ENCODE data around the gene SOX13.
"Not testable (repeated sequence)": the region's sequence is repeated elsewhere in the genome, so short reads cannot be mapped to it uniquely, and the experiment has no call there.

Gene SOX13

GRCh38 chr1:204087181-204087892 lies 14.4 kb downstream of the SOX13 start:
- Histone ChIP-seq H3K9me3 (no peaks in the 10 kb centered on the region), H3K4me1 (peaks cover 15% of the 10 kb centered on the region), H3K27me3 (ENCODE audit: low read depth) (no peaks in the 10 kb centered on the region), H3K4me3 (no peak overlapping the region), H3K36me3 (replicated peaks) (no peaks in the 10 kb centered on the region)
- no peak for DNase-seq (ENCODE audit: low spot score in 2 of 2)
- in situ Hi-C loops (cut with MboI; ENCODE audit: low sequenced_read_pairs), result no loop called here

DNA sequence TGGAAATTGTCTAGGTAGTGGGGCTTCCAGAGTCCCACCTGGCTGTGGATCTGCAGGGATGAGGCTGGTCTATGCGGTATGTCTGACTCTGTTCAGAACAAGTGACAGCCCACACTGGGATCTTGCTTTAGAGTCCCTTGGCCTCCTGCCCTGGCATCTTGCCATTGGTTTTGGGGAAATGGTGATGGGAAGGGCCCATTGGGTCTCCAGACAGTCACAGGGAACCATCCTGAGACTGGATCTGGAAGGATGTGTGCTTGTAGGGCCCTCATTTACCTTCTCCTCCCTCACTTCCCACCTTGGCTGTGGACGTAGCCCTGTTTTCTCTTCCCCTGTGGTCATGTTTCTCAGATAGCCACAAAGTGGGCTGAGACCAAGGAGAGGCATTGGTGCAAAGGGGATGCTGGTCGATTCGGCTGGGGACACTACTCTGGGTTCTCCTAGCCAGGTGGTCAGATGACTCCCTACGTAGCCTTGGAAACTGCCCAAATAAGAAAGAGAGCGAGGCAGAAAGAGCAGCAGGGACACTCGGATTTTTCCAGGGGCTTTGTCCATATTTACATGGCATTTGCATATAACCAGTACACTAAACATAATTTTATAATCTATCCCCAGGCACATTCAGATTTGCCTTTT lies 15.1 kb downstream of the SOX13 start:
- Histone ChIP-seq H3K9me3 (no peaks in the 10 kb centered on the region), H3K36me3 (replicated peaks) (no peaks in the 10 kb centered on the region), H3K4me1 (peaks cover 16% of the 10 kb centered on the region), H3K4me3 (no peak overlapping the region), H3K27me3 (ENCODE audit: low read depth) (no peaks in the 10 kb centered on the region)
- DNase-seq (ENCODE audit: low spot score in 2 of 2), result no peak
- in situ Hi-C loops (cut with MboI; ENCODE audit: low sequenced_read_pairs), result no loop called here

GRCh38 chr1:204088596-204088995 lies 15.7 kb downstream of the SOX13 start:
- no peaks in the 10 kb centered on the region for H3K27me3 ChIP-seq (ENCODE audit: low read depth)
- H3K4me1 ChIP-seq, result peaks cover 22% of the 10 kb centered on the region
- in situ Hi-C loops (cut with MboI; ENCODE audit: low sequenced_read_pairs), result no loop called here
- no peak for DNase-seq (ENCODE audit: low spot score in 2 of 2)
- H3K9me3 ChIP-seq, result no peaks in the 10 kb centered on the region
- H3K36me3 ChIP-seq (replicated peaks), result no peaks in the 10 kb centered on the region
- no peak overlapping the region for H3K4me3 ChIP-seq

DNA sequence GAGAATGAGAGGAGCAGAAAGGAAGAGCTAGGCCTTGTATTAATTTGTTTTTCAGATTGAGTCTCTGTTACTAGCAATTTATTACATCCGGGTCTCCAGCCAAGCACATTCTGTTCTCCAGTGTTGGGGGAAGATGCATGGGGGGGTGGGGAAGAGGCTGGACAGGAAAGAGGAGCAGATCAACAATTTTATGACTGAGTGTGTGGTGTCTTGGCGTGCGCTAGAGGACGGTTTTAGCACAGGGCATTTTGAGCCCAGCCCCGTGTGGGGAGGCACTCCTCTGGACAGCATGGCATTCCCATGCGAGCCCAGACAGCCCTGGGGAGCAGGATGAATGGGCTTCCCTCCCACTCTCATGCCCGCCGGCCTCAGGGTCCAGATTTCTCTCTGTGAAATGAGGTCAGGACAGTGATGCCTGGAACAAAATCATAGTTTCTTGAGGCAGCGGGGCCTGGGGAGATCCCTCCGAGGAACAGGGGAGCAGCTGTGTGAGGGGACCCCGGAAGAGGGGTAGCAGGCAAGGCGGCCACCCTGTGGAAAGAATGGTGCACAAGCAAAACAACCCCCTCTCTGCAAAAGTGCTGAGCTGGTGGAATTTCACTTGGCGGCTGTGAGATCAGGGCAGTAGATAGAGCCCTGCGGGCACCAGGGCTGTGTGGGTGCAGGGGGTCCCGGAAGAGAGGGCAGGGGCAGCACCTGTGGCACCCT lies 16.3 kb downstream of the SOX13 start:
- no peak for DNase-seq (ENCODE audit: low spot score in 2 of 2)
- peaks cover 27% of the 10 kb centered on the region for H3K4me1 ChIP-seq

DNA sequence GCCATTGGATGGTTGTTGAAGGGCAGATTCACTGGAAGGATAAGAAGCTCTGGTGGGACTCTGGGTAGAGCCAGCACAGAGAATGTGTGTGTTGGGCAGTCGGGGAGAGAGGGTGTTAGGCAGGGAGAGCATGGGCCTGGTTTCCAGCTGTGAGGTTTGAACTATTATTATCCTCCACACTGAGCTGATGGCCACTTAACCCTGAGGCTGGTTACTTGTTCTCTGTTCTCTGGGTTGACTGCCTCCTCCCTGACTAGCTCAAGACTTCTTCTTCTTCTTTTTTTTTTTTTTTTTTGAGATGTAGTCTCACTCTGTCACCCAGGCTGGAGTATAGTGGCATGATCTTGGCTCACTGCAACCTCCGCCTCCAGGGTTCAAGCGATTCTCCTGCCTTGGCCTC lies 17.2 kb downstream of the SOX13 start:
- H3K9me3 ChIP-seq; H3K36me3 ChIP-seq (replicated peaks); H3K4me3 ChIP-seq; in situ Hi-C loops (cut with MboI; ENCODE audit: low sequenced_read_pairs); H3K27me3 ChIP-seq (ENCODE audit: low read depth); DNase-seq (ENCODE audit: low spot score in 2 of 2): not testable (repeated sequence)
- peaks cover 30% of the 10 kb centered on the region for H3K4me1 ChIP-seq

More for the DNA sequence above, 16.3 kb downstream of the SOX13 start:
- Histone ChIP-seq H3K4me3 (no peak overlapping the region), H3K36me3 (replicated peaks) (no peaks in the 10 kb centered on the region), H3K27me3 (ENCODE audit: low read depth) (no peaks in the 10 kb centered on the region), H3K9me3 (no peaks in the 10 kb centered on the region)
- in situ Hi-C loops (cut with MboI; ENCODE audit: low sequenced_read_pairs), result no loop called here

DNA sequence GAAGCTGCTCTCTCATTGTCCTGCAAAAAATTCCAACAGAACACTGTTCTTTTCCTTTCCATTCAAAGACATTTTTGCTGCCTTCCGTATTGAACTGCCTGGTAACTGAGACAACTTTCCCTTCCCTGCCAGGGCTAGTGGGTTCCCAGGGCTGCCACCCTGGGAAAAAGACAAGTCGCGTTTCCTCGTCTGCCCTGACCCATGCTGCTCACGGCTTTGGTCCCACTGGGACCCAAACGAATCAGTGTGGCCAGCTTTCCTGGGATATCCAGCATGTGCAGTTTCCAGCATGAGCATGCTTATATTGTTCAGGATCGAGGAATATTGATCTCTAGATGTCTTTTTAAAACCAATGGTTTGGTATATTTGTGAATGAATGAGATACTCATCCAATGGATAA lies 18.2 kb downstream of the SOX13 start:
- no peaks in the 10 kb centered on the region for H3K36me3 ChIP-seq (replicated peaks)
- no peak for DNase-seq (ENCODE audit: low spot score in 2 of 2)
- in situ Hi-C loops (cut with MboI; ENCODE audit: low sequenced_read_pairs), result no loop called here
- no peaks in the 10 kb centered on the region for H3K27me3 ChIP-seq (ENCODE audit: low read depth)
- peaks cover 30% of the 10 kb centered on the region for H3K4me1 ChIP-seq
- H3K9me3 ChIP-seq, result no peaks in the 10 kb centered on the region
- H3K4me3 ChIP-seq, result no peak overlapping the region

DNA sequence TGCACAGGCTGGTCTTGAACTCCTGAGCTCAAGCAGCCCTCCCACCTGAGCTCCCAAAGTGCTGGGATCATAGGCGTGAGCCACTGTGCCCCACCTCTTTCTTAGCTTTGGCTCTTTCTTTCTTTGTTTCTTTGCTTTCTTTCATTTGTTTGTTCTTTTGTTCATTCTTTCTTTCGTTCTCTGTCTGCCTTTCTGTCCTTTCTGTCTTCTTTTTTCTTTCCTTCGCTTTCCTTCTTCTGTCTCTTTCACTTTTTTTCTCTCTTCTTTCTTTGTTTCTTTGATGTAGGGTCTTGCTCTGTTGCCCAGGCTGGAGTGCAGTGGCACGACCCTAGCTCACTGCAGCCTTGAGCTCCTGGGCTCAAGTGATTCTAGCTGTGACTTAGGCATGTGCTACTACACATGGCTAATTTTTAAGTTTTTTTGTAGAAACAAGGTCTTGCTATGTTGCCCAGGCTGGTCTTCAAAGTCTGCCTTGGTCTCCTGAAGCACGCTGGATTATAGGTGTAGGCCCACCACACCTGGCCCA lies 18.9 kb downstream of the SOX13 start:
- in situ Hi-C loops (cut with MboI; ENCODE audit: low sequenced_read_pairs), result no loop called here
- H3K4me1 ChIP-seq, result peaks cover 30% of the 10 kb centered on the region

GRCh38 chr1:204092632-204093420 lies 19.9 kb downstream of the SOX13 start:
- no peak for DNase-seq (ENCODE audit: low spot score in 2 of 2)
- Histone ChIP-seq H3K4me1 (peaks cover 30% of the 10 kb centered on the region), H3K9me3 (no peaks in the 10 kb centered on the region), H3K27me3 (ENCODE audit: low read depth) (no peaks in the 10 kb centered on the region), H3K4me3 (no peak overlapping the region), H3K36me3 (replicated peaks) (no peaks in the 10 kb centered on the region)
- in situ Hi-C loops (cut with MboI; ENCODE audit: low sequenced_read_pairs), result no loop called here

More for the DNA sequence above, 18.9 kb downstream of the SOX13 start:
- Histone ChIP-seq H3K9me3 (no peaks in the 10 kb centered on the region), H3K36me3 (replicated peaks) (no peaks in the 10 kb centered on the region), H3K27me3 (ENCODE audit: low read depth) (no peaks in the 10 kb centered on the region), H3K4me3 (no peak overlapping the region)
- no peak for DNase-seq (ENCODE audit: low spot score in 2 of 2)

DNA sequence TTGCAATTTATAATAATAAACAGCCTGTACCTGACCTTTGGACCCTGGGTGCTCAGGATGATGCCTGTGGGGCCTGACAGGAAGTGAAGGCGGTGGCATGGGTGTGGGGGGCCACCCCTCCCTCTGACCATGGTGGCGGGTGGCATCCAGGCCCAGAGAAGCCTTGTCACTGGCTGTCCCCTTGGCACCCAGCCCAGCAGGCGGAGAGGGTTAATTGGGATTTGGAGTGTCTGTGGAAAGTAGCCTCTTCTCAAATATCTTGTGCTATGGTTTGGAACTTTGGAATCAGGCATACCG lies 20.5 kb downstream of the SOX13 start:
- H3K27me3 ChIP-seq (ENCODE audit: low read depth), result no peaks in the 10 kb centered on the region
- in situ Hi-C loops (cut with MboI; ENCODE audit: low sequenced_read_pairs), result no loop called here
- no peak overlapping the region for H3K4me3 ChIP-seq
- no peaks in the 10 kb centered on the region for H3K9me3 ChIP-seq
- H3K36me3 ChIP-seq (replicated peaks), result no peaks in the 10 kb centered on the region
- DNase-seq (ENCODE audit: low spot score in 2 of 2), result no peak
- H3K4me1 ChIP-seq, result peaks cover 30% of the 10 kb centered on the region

DNA sequence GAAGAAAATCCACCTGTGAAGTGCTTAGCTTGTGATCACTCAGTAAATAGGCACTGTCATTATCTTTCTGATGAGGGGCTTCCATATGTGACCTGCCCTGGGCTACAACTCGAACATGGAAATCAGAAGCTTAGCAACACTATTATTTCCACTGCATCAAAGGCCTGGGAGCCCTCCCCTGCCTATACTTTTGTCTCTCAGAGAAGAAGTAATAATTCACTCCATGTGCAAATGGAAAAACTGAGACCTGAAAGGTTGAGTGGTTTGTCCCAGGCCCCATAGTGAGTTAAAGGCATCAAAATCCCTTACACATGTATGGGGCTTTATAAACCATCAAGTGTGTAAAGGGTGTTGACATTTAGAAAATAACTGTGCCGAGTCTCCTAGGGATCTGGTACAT lies 20.9 kb downstream of the SOX13 start:
- H3K27me3 ChIP-seq (ENCODE audit: low read depth), result no peaks in the 10 kb centered on the region
- no peak for DNase-seq (ENCODE audit: low spot score in 2 of 2)
- H3K4me1 ChIP-seq, result peaks cover 30% of the 10 kb centered on the region
- no peaks in the 10 kb centered on the region for H3K9me3 ChIP-seq
- H3K4me3 ChIP-seq, result no peak overlapping the region
- in situ Hi-C loops (cut with MboI; ENCODE audit: low sequenced_read_pairs), result no loop called here
- H3K36me3 ChIP-seq (replicated peaks), result no peaks in the 10 kb centered on the region

DNA sequence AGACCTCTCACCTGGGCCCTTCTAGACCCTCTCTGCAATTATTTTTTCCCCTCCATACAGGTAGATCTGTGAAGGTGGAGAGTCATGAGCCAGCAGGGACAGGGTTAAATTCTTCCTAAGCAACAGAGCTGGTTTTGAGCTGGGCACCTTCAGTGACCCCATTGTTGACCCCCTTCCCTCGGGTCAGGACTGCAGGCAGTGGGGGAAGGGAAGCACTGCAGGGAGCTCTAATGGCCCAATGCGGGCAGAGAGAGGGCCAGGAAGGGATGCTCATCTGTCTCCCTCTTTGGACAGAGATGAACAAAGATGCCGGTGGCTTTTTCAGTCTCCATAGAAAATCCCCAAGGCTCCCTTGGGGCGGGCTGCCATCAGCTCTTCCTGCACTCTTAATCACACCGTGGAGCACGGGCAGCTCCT lies 21.4 kb downstream of the SOX13 start:
- Histone ChIP-seq H3K36me3 (replicated peaks) (no peaks in the 10 kb centered on the region), H3K9me3 (no peaks in the 10 kb centered on the region), H3K4me1 (peaks cover 30% of the 10 kb centered on the region), H3K27me3 (ENCODE audit: low read depth) (no peaks in the 10 kb centered on the region), H3K4me3 (no peak overlapping the region)
- in situ Hi-C loops (cut with MboI; ENCODE audit: low sequenced_read_pairs), result no loop called here
- DNase-seq (ENCODE audit: low spot score in 2 of 2), result no peak

DNA sequence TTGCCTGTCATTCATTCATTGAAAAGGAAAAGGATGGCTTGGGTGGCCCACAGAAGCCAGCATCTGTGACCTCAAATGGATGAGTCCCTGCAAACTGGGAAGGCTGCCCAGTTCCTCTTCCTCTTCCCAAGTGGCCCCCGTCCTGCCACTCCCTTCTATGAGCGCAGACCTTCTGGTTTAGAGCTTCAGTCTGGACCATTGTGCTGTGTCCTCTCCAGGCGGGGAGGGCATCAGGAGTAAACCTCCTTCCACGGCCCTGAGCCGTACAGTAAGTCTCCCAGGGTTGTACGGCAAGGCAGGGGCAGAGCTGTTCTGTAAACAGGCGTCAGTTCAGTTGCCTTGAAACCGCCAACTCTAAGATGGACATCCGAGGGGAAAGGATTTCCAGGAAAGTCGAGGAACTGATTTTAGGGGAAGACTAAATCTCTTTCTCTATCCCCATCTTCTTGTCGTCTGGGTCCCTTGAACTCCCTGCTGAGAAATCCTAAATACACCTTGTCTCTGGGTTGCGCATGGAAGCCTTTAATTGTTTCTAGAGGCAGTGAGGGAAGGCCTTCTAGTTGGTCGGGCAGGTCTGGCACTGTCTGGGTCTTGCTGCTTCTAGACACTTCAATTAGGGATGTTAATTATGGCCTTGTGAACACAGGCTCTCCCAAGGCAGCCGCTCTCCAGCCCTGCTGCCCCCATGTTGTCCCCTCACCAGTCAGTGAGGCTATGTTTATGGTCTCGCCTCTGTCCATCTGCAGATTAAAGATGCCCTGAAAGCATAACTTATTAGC lies 22.1 kb downstream of the SOX13 start:
- in situ Hi-C loops (cut with MboI; ENCODE audit: low sequenced_read_pairs), result no loop called here
- H3K4me1 ChIP-seq, result peaks cover 30% of the 10 kb centered on the region
- no peaks in the 10 kb centered on the region for H3K27me3 ChIP-seq (ENCODE audit: low read depth)
- H3K9me3 ChIP-seq, result no peaks in the 10 kb centered on the region
- H3K4me3 ChIP-seq, result no peak overlapping the region
- no peak for DNase-seq (ENCODE audit: low spot score in 2 of 2)
- H3K36me3 ChIP-seq (replicated peaks), result no peaks in the 10 kb centered on the region

- Histone ChIP-seq H3K4me1 (peaks cover 18% of the 10 kb centered on the region), H3K9me3 (no peaks in the 10 kb centered on the region), H3K36me3 (replicated peaks) (no peaks in the 10 kb centered on the region), H3K4me3 (no peak overlapping the region), H3K27me3 (ENCODE audit: low read depth) (no peaks in the 10 kb centered on the region)
- in situ Hi-C loops (cut with MboI; ENCODE audit: low sequenced_read_pairs), result no loop called here
- DNase-seq (ENCODE audit: low spot score in 2 of 2), result no peak
These were observed 24.0 kb downstream of the SOX13 start for GRCh38 chr1:204096931-204097330.

All from HAP-1 (cell line).